ENCODE measurements around the gene MIER1.

Gene MIER1

DNA sequence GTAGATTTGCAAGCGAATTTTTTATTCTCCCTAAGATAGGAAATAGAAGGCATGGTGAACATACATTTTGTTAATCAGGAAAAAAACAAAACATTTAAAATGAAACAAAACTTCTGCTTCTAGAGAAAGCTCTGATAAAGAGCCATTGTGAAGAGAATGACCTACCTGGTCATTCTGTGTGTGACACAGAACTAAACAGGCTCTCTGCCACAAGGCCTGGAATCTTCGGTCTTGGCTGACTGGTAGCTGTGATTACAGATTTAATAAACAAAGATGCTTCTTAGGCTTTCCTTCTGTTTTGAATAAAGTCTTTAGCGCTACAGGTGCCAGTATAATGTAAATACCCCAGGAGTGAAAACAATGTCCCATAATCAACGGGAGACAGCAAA lies 107.1 kb downstream of the MIER1 start:
- no peak for FAIRE-seq
- no peak for TF ChIP-seq POLR2A (IDR thresholded peaks at IDR 0.05; ENCODE audit: low read depth, low read length)

More for the DNA sequence above, 107.1 kb downstream of the MIER1 start:
- DNase-seq (ENCODE audit: insufficient read length, low spot score): no peak

Data from H54 (cell line).